ENCODE measurements around the gene NOD2. TPM values are rescaled to one million over a fixed set of nuclear protein-coding genes. Genes with fewer than 3 reads are reported as not detected.

The NOD2 gene
- total RNA-seq, 4 donors from 2014 or later: 0.40 to 1.6 (median 0.68) TPM

GRCh38 chr16:50719401-50720337 lies 26.3 kb downstream of the NOD2 start:
- Histone ChIP-seq H3K4me3 (replicated peaks in 1 of 3) (no peak overlapping the region), H3K27me3 (no peaks in the 10 kb centered on the region), H3K9me3 (no peaks in the 10 kb centered on the region), H3K4me1 (no peaks in the 10 kb centered on the region), H3K27ac (no peak overlapping the region), H3K36me3 (no peaks in the 10 kb centered on the region)
- no peak for TF ChIP-seq CTCF (IDR thresholded peaks at IDR 0.05)
- no peak for TF ChIP-seq POLR2A (IDR thresholded peaks at IDR 0.05)
- 51 to 69% methylated on average over 11 to 20 of the region's 20 CpGs for WGBS, 2 donors
- no peak for DNase-seq
- intact Hi-C loops (cut with DNase I): no loop called here

GRCh38 chr16:50721549-50722404 lies 28.4 kb downstream of the NOD2 start:
- Histone ChIP-seq H3K36me3 (no peaks in the 10 kb centered on the region), H3K27me3 (no peaks in the 10 kb centered on the region), H3K27ac (no peak overlapping the region), H3K9me3 (no peaks in the 10 kb centered on the region), H3K4me3 (replicated peaks in 1 of 3) (no peak overlapping the region), H3K4me1 (no peaks in the 10 kb centered on the region)
- no peak for DNase-seq
- TF ChIP-seq POLR2A (IDR thresholded peaks at IDR 0.05) (no peak), CTCF (IDR thresholded peaks at IDR 0.05) (no peak)
- intact Hi-C loops (cut with DNase I): no loop called here
- 88 to 93% methylated on average over 6 of the region's 6 CpGs for WGBS, 2 donors

GRCh38 chr16:50722405-50722737 lies 29.0 kb downstream of the NOD2 start:
- Histone ChIP-seq H3K4me1 (no peaks in the 10 kb centered on the region), H3K4me3 (replicated peaks in 1 of 3) (no peak overlapping the region), H3K27ac (no peak overlapping the region), H3K27me3 (no peaks in the 10 kb centered on the region), H3K36me3 (no peaks in the 10 kb centered on the region), H3K9me3 (no peaks in the 10 kb centered on the region)
- intact Hi-C loops (cut with DNase I): no loop called here
- no peak for TF ChIP-seq CTCF (IDR thresholded peaks at IDR 0.05)
- no peak for TF ChIP-seq POLR2A (IDR thresholded peaks at IDR 0.05)
- no peak for DNase-seq
- WGBS, 2 donors: 89 to 91% methylated on average over 1 of the region's 1 CpG

- 85 to 89% methylated on average over 2 of the region's 2 CpGs for WGBS, 2 donors
- Histone ChIP-seq H3K4me3 (replicated peaks in 1 of 3) (no peak overlapping the region), H3K27ac (no peak overlapping the region), H3K36me3 (no peaks in the 10 kb centered on the region), H3K4me1 (no peaks in the 10 kb centered on the region), H3K9me3 (no peaks in the 10 kb centered on the region), H3K27me3 (no peaks in the 10 kb centered on the region)
- intact Hi-C loops (cut with DNase I): no loop called here
- DNase-seq: no peak
- TF ChIP-seq CTCF (IDR thresholded peaks at IDR 0.05) (no peak), POLR2A (IDR thresholded peaks at IDR 0.05) (no peak)
Measured at GRCh38 chr16:50722960-50723359, 29.6 kb downstream of the NOD2 start.

GRCh38 chr16:50724306-50724705 lies 30.9 kb downstream of the NOD2 start:
- Histone ChIP-seq H3K36me3 (no peaks in the 10 kb centered on the region), H3K27me3 (no peaks in the 10 kb centered on the region), H3K27ac (no peak overlapping the region), H3K4me1 (no peaks in the 10 kb centered on the region), H3K9me3 (no peaks in the 10 kb centered on the region), H3K4me3 (replicated peaks in 1 of 3) (no peak overlapping the region)
- TF ChIP-seq CTCF (IDR thresholded peaks at IDR 0.05): no peak
- no peak for TF ChIP-seq POLR2A (IDR thresholded peaks at IDR 0.05)
- intact Hi-C loops (cut with DNase I): no loop called here
- no peak for DNase-seq

Data from thyroid gland (tissue), 4 donors.